Cardiac muscle cell (in vitro differentiated cells and primary cell): ENCODE data around the gene SHROOM3. TPM values are rescaled to one million over a fixed set of nuclear protein-coding genes. Genes with fewer than 3 reads are reported as not detected.

Source experiments
- DNase-seq, 2 donors: peaks; one replicate each; pipeline versions ENCODE4 v3.0.0 to v3.0.0-alpha.2; 2010 to 2017; ENCODE audit warnings: low read depth in 1 of 2, low spot score in 1 of 2
- H3K27ac ChIP-seq: fragments of 200-600 bp; sonication (generic); 2 replicates; pipeline ENCODE4 v1.5.1; 2016
- H3K27me3 ChIP-seq: fragments of 200-600 bp; sonication (generic); 2 replicates; pipeline ENCODE4 v1.6.0; 2016; ENCODE audit warnings: control low read depth
- H3K36me3 ChIP-seq: fragments of 200-600 bp; sonication (generic); 2 replicates; pipeline ENCODE4 v1.5.1; 2016; ENCODE audit warnings: control low read depth
- H3K4me1 ChIP-seq: fragments of 200-600 bp; sonication (generic); 2 replicates; pipeline ENCODE4 v1.8.1; 2017; ENCODE audit warnings: low read depth, mild to moderate bottlenecking, mixed run types
- H3K4me3 ChIP-seq: fragments of 200-600 bp; sonication (generic); 2 replicates; pipeline ENCODE4 v1.5.1; 2016; ENCODE audit warnings: mild to moderate bottlenecking
- H3K9me3 ChIP-seq: fragments of 200-600 bp; sonication (generic); 2 replicates; pipeline ENCODE4 v1.5.1; 2017; ENCODE audit warnings: low read depth, mild to moderate bottlenecking, control low read depth
- CTCF ChIP-seq: IDR thresholded peaks from 2 replicates; pipeline ENCODE4 v1.5.1; 2012; ENCODE audit warnings: low read depth, mild to moderate bottlenecking, low read length
- polyA plus RNA-seq: library from polyadenylated mRNA; unstranded; fragments of >200 nt; fragmentation: Nextera tagmentation; extraction: Ambion mirVana; gene quantifications from 2 replicates; pipeline ENCODE4 v1.2.1, GENCODE V29; 2016
- total RNA-seq: library from RNA; depleted of rRNA; stranded (reverse); fragments of >200 nt; gene quantifications from 2 replicates; pipeline ENCODE4 v1.2.3, GENCODE V29; 2016

Gene SHROOM3
- total and polyA plus RNA-seq, 2 experiments from 2014 or later, result 13.7 to 47.7 TPM

- Histone ChIP-seq H3K9me3 (no peaks in the 10 kb centered on the region), H3K4me3 (no peak overlapping the region), H3K4me1 (no peaks in the 10 kb centered on the region), H3K36me3 (no peaks in the 10 kb centered on the region), H3K27me3 (no peaks in the 10 kb centered on the region), H3K27ac (no peak overlapping the region)
- TF ChIP-seq CTCF, result no peak
- DNase-seq, result no peak
Observed at GRCh38 chr4:76822303-76822702, 387.3 kb downstream of the SHROOM3 start.

- no peak for DNase-seq
- Histone ChIP-seq H3K27ac (no peak overlapping the region), H3K36me3 (no peaks in the 10 kb centered on the region), H3K4me1 (no peaks in the 10 kb centered on the region), H3K27me3 (no peaks in the 10 kb centered on the region), H3K4me3 (no peak overlapping the region), H3K9me3 (no peaks in the 10 kb centered on the region)
- no peak for TF ChIP-seq CTCF
Observed at GRCh38 chr4:76823495-76823894, 388.5 kb downstream of the SHROOM3 start.

- Histone ChIP-seq H3K27ac (no peak overlapping the region), H3K27me3 (no peaks in the 10 kb centered on the region), H3K9me3 (no peaks in the 10 kb centered on the region), H3K4me1 (peaks cover 8% of the 10 kb centered on the region), H3K36me3 (no peaks in the 10 kb centered on the region), H3K4me3 (no peak overlapping the region)
- no peak for DNase-seq
- no peak for TF ChIP-seq CTCF
Observed at GRCh38 chr4:76830612-76830963, 395.6 kb downstream of the SHROOM3 start.

- no peaks in the 10 kb centered on the region for H3K9me3 ChIP-seq
- no peaks in the 10 kb centered on the region for H3K27me3 ChIP-seq
- H3K27ac ChIP-seq, result no peak overlapping the region
- no peaks in the 10 kb centered on the region for H3K36me3 ChIP-seq
- no peak for TF ChIP-seq CTCF
- H3K4me3 ChIP-seq, result no peak overlapping the region
- peaks cover 8% of the 10 kb centered on the region for H3K4me1 ChIP-seq
- peak; percentile 22 to 85 for DNase-seq
Observed at GRCh38 chr4:76830964-76831703, 396.1 kb downstream of the SHROOM3 start.

- H3K4me1 ChIP-seq, result peaks cover 8% of the 10 kb centered on the region
- H3K36me3 ChIP-seq, result no peaks in the 10 kb centered on the region
- no peak for TF ChIP-seq CTCF
- H3K27me3 ChIP-seq, result no peaks in the 10 kb centered on the region
- no peaks in the 10 kb centered on the region for H3K9me3 ChIP-seq
- peak in 1 of 2 donors; percentile 11 for DNase-seq
- no peak overlapping the region for H3K27ac ChIP-seq
- H3K4me3 ChIP-seq, result no peak overlapping the region
Observed at GRCh38 chr4:76831711-76832373, 396.8 kb downstream of the SHROOM3 start.

Other genes starting within 250 kb of the SHROOM3 start
- gene SCARB2, start 221.4 kb upstream of the SHROOM3 start, total RNA-seq, result 54.4 and 78.6 TPM in 2 replicates
- 40.5 and 71.2 TPM in 2 replicates for gene SCARB2, start 221.4 kb upstream of the SHROOM3 start, polyA plus RNA-seq
- gene FAM47E, start 183.5 kb upstream of the SHROOM3 start, total RNA-seq, result 1.6 and 2.4 TPM in 2 replicates
- gene FAM47E, start 183.5 kb upstream of the SHROOM3 start, polyA plus RNA-seq, result 2.1 and 7.4 TPM in 2 replicates
- 14.6 and 21.8 TPM in 2 replicates for gene STBD1, start 128.5 kb upstream of the SHROOM3 start, total RNA-seq
- gene STBD1, start 128.5 kb upstream of the SHROOM3 start, polyA plus RNA-seq, result 22.6 and 30.5 TPM in 2 replicates
- gene CCDC158, start 14.1 kb upstream of the SHROOM3 start, total RNA-seq, result not detected in 2 replicates
- 0.06 TPM in 1 of 2 replicates, not detected in the other for gene CCDC158, start 14.1 kb upstream of the SHROOM3 start, polyA plus RNA-seq